Activated CD8-positive, alpha-beta memory T cell treated with anti-CD3 and anti-CD28 coated beads for 24 hours (primary cell): Measurements from ENCODE around the gene ADGRG1.

ENCODE experiments used
- DNase-seq: peaks from one replicate; pipeline ENCODE4 v3.0.0-alpha.2; 2020

Gene ADGRG1

GRCh38 chr16:57636184-57636583 is 7.8 kb downstream of the ADGRG1 start:
- no peak for DNase-seq

- no peak for DNase-seq
Measured at GRCh38 chr16:57637020-57637419, 8.6 kb downstream of the ADGRG1 start.

- DNase-seq: no peak
Measured at GRCh38 chr16:57637424-57637823, 9.0 kb downstream of the ADGRG1 start.

GRCh38 chr16:57637965-57638364 is 9.5 kb downstream of the ADGRG1 start:
- DNase-seq: no peak

GRCh38 chr16:57638381-57638780 is 10.0 kb downstream of the ADGRG1 start:
- DNase-seq: no peak

- DNase-seq: no peak
Measured at GRCh38 chr16:57639172-57639887, 10.9 kb downstream of the ADGRG1 start.

GRCh38 chr16:57640185-57640584 is 11.8 kb downstream of the ADGRG1 start:
- no peak for DNase-seq

GRCh38 chr16:57640612-57641011 is 12.2 kb downstream of the ADGRG1 start:
- no peak for DNase-seq

- no peak for DNase-seq
Measured at GRCh38 chr16:57642160-57643135, 14.0 kb downstream of the ADGRG1 start.

- DNase-seq: no peak
Measured at GRCh38 chr16:57643147-57643874, 14.9 kb downstream of the ADGRG1 start.

GRCh38 chr16:57643910-57644309 is 15.5 kb downstream of the ADGRG1 start:
- no peak for DNase-seq

GRCh38 chr16:57644383-57645014 is 16.1 kb downstream of the ADGRG1 start:
- DNase-seq: no peak

- DNase-seq: no peak
Measured at GRCh38 chr16:57645169-57645568, 16.7 kb downstream of the ADGRG1 start.

- DNase-seq: no peak
Measured at GRCh38 chr16:57645691-57646387, 17.4 kb downstream of the ADGRG1 start.

GRCh38 chr16:57646388-57647039 is 18.1 kb downstream of the ADGRG1 start:
- DNase-seq: peak; percentile 67

GRCh38 chr16:57647136-57647875 is 18.9 kb downstream of the ADGRG1 start:
- DNase-seq: no peak

GRCh38 chr16:57648125-57648524 is 19.7 kb downstream of the ADGRG1 start:
- DNase-seq: no peak

GRCh38 chr16:57648581-57649442 is 20.4 kb downstream of the ADGRG1 start:
- peak; percentile 98 for DNase-seq

GRCh38 chr16:57649443-57649751 is 21.0 kb downstream of the ADGRG1 start:
- DNase-seq: no peak

GRCh38 chr16:57649846-57650245 is 21.4 kb downstream of the ADGRG1 start:
- DNase-seq: no peak
